ENCODE results near the gene RBM23.

RBM23 gene

GRCh38 chr14:22952418-22952817 is 33.5 kb upstream of the RBM23 start:
- TF ChIP-seq RAD21 (IDR thresholded peaks at IDR 0.05; ENCODE audit: low read depth) (no peak), YY1 (IDR thresholded peaks at IDR 0.05; ENCODE audit: low read depth) (no peak), TAF1 (IDR thresholded peaks at IDR 0.05; ENCODE audit: low read depth) (no peak), CREB1 (IDR thresholded peaks at IDR 0.05; ENCODE audit: low read depth) (no peak), ZBTB7A (IDR thresholded peaks at IDR 0.05; ENCODE audit: low read depth) (no peak), REST (IDR thresholded peaks at IDR 0.05; ENCODE audit: low read depth) (no peak), EP300 (IDR thresholded peaks at IDR 0.05; ENCODE audit: borderline replicate concordance) (no peak), TEAD4 (IDR thresholded peaks at IDR 0.05) (no peak), NFIC (IDR thresholded peaks at IDR 0.05) (no peak), EGR1 (IDR thresholded peaks at IDR 0.05) (no peak), FOXM1 (IDR thresholded peaks at IDR 0.05; ENCODE audit: borderline replicate concordance, low read depth) (no peak)

GRCh38 chr14:22945642-22946041 is 26.7 kb upstream of the RBM23 start:
- TF ChIP-seq TAF1 (IDR thresholded peaks at IDR 0.05; ENCODE audit: low read depth): no peak
- no peak for TF ChIP-seq RAD21 (IDR thresholded peaks at IDR 0.05; ENCODE audit: low read depth)
- no peak for TF ChIP-seq TEAD4 (IDR thresholded peaks at IDR 0.05)
- TF ChIP-seq EGR1 (IDR thresholded peaks at IDR 0.05): no peak
- no peak for TF ChIP-seq EP300 (IDR thresholded peaks at IDR 0.05; ENCODE audit: borderline replicate concordance)
- no peak for TF ChIP-seq REST (IDR thresholded peaks at IDR 0.05; ENCODE audit: low read depth)
- TF ChIP-seq USF1 (IDR thresholded peaks at IDR 0.05): no peak
- no peak for TF ChIP-seq NFIC (IDR thresholded peaks at IDR 0.05)
- no peak for TF ChIP-seq CEBPB (IDR thresholded peaks at IDR 0.05)

GRCh38 chr14:22939684-22940083 is 20.7 kb upstream of the RBM23 start:
- TF ChIP-seq TAF1 (IDR thresholded peaks at IDR 0.05; ENCODE audit: low read depth) (no peak), TCF12 (IDR thresholded peaks at IDR 0.05; ENCODE audit: low read depth) (no peak), USF1 (IDR thresholded peaks at IDR 0.05) (no peak), CREB1 (IDR thresholded peaks at IDR 0.05; ENCODE audit: low read depth) (no peak), REST (IDR thresholded peaks at IDR 0.05; ENCODE audit: low read depth) (no peak), RAD21 (IDR thresholded peaks at IDR 0.05; ENCODE audit: low read depth) (no peak), TEAD4 (IDR thresholded peaks at IDR 0.05) (no peak), NFIC (IDR thresholded peaks at IDR 0.05) (no peak), EP300 (IDR thresholded peaks at IDR 0.05; ENCODE audit: borderline replicate concordance) (no peak), EGR1 (IDR thresholded peaks at IDR 0.05) (no peak), YY1 (IDR thresholded peaks at IDR 0.05; ENCODE audit: low read depth) (no peak), MAX (IDR thresholded peaks at IDR 0.05) (no peak), FOXM1 (IDR thresholded peaks at IDR 0.05; ENCODE audit: borderline replicate concordance, low read depth) (no peak), CEBPB (IDR thresholded peaks at IDR 0.05) (no peak), ZBTB7A (IDR thresholded peaks at IDR 0.05; ENCODE audit: low read depth) (no peak)

GRCh38 chr14:22935156-22935555 is 16.2 kb upstream of the RBM23 start:
- TF ChIP-seq TAF1 (IDR thresholded peaks at IDR 0.05; ENCODE audit: low read depth) (no peak), REST (IDR thresholded peaks at IDR 0.05; ENCODE audit: low read depth) (no peak), EGR1 (IDR thresholded peaks at IDR 0.05) (no peak), USF1 (IDR thresholded peaks at IDR 0.05) (no peak), EP300 (IDR thresholded peaks at IDR 0.05; ENCODE audit: borderline replicate concordance) (no peak), ZBTB7A (IDR thresholded peaks at IDR 0.05; ENCODE audit: low read depth) (no peak), FOXM1 (IDR thresholded peaks at IDR 0.05; ENCODE audit: borderline replicate concordance, low read depth) (no peak), NFIC (IDR thresholded peaks at IDR 0.05) (no peak), CEBPB (IDR thresholded peaks at IDR 0.05) (no peak), YY1 (IDR thresholded peaks at IDR 0.05; ENCODE audit: low read depth) (no peak), TEAD4 (IDR thresholded peaks at IDR 0.05) (no peak), MAX (IDR thresholded peaks at IDR 0.05) (no peak), CREB1 (IDR thresholded peaks at IDR 0.05; ENCODE audit: low read depth) (no peak), TCF12 (IDR thresholded peaks at IDR 0.05; ENCODE audit: low read depth) (no peak)

All from Ishikawa (cell line).